SU-DHL-6 (cell line): ENCODE results near the gene TMOD1.

Experiments
- H2AFZ ChIP-seq: fragments of 200-600 bp; sonication (generic); 2 replicates; pipeline ENCODE4 v1.6.1; 2014; ENCODE audit warnings: low read depth, mild to moderate bottlenecking, moderate library complexity, mixed read lengths, antibody characterized with exemption, low read length; ENCODE audit not compliant: severe bottlenecking
- H3F3A ChIP-seq: fragments of 200-600 bp; shearing (Covaris generic); 2 replicates; pipeline ENCODE4 v1.6.0; 2016; ENCODE audit warnings: antibody characterized with exemption, mild to moderate bottlenecking; ENCODE audit not compliant: insufficient read depth
- H3K27ac ChIP-seq: fragments of 200-600 bp; sonication (generic); 2 replicates; pipeline ENCODE4 v1.5.1; 2016; ENCODE audit warnings: low read depth, mild to moderate bottlenecking, low read length, moderate library complexity, mixed read lengths
- H3K27me3 ChIP-seq: fragments of 200-600 bp; sonication (generic), shearing (Covaris generic); 2 replicates; pipeline ENCODE4 v1.6.0; 2014; ENCODE audit warnings: mild to moderate bottlenecking, low read length
- H3K36me3 ChIP-seq: fragments of 200-600 bp; sonication (generic); 2 replicates; pipeline ENCODE4 v1.6.1; 2014; ENCODE audit warnings: mild to moderate bottlenecking, low read length, mixed read lengths
- H3K4me2 ChIP-seq: fragments of 300-600, 200-600 bp; shearing (Covaris generic), sonication (generic); 2 replicates; pipeline ENCODE4 v1.6.0; 2014; ENCODE audit warnings: low read length, low read depth, mild to moderate bottlenecking; ENCODE audit not compliant: poor library complexity, severe bottlenecking
- H3K4me3 ChIP-seq: fragments of 200-600 bp; sonication (generic); 2 replicates; pipeline ENCODE4 v1.5.1; 2014; ENCODE audit warnings: antibody characterized with exemption, low read length, mild to moderate bottlenecking, mixed read lengths; ENCODE audit not compliant: insufficient read depth, poor library complexity, severe bottlenecking
- H3K79me2 ChIP-seq: fragments of 200-600 bp; sonication (generic); 2 replicates; pipeline ENCODE4 v1.6.1; 2014; ENCODE audit warnings: mild to moderate bottlenecking, low read length, moderate library complexity; ENCODE audit not compliant: insufficient read depth
- H3K9ac ChIP-seq: fragments of 200-600 bp; sonication (generic); 2 replicates; pipeline ENCODE4 v1.7.0; 2014; ENCODE audit warnings: mild to moderate bottlenecking, low read length
- H3K9me2 ChIP-seq: fragments of 200-600 bp; sonication (generic); replicated peaks from 2 replicates; pipeline ENCODE4 v1.6.1; 2014; ENCODE audit warnings: low read length; ENCODE audit not compliant: insufficient read depth
- H3K9me3 ChIP-seq: fragments of 200-600 bp; sonication (generic); 2 replicates; pipeline ENCODE4 v1.6.1; 2014; ENCODE audit warnings: low read length, mixed read lengths; ENCODE audit not compliant: insufficient read depth
- H4K20me1 ChIP-seq: fragments of 200-600 bp; sonication (generic); 2 replicates; pipeline ENCODE4 v1.6.1; 2014; ENCODE audit warnings: low read depth, mild to moderate bottlenecking, antibody characterized with exemption, low read length, moderate library complexity, mixed read lengths
- CTCF ChIP-seq: fragments of 200-600 bp; sonication (generic); IDR thresholded peaks from one replicate; pipeline ENCODE4 v1.5.1; 2017; ENCODE audit warnings: antibody characterized with exemption, mild to moderate bottlenecking, low read length, moderate library complexity; ENCODE audit not compliant: insufficient read depth, poor library complexity, severe bottlenecking
- EZH2phosphoT487 ChIP-seq: fragments of 200-600 bp; sonication (generic), shearing (Covaris generic); conservative IDR thresholded peaks from 2 replicates; pipeline ENCODE4 v1.6.1; 2018; ENCODE audit warnings: mild to moderate bottlenecking, antibody characterized with exemption, low read length, moderate library complexity, mixed read lengths

TMOD1 gene

GRCh38 chr9:97562542-97562941 lies 61.1 kb downstream of the TMOD1 start:
- H3K36me3 ChIP-seq = no peaks in the 10 kb centered on the region
- H2AFZ ChIP-seq = no peak overlapping the region
- no peaks in the 10 kb centered on the region for H3K9me2 ChIP-seq

GRCh38 chr9:97563458-97564135 lies 62.1 kb downstream of the TMOD1 start:
- Histone ChIP-seq H3K4me3 (no peak overlapping the region), H3K27me3 (no peaks in the 10 kb centered on the region), H3K9ac (no peak overlapping the region), H2AFZ (no peak overlapping the region), H3F3A (no peaks in the 10 kb centered on the region), H3K4me2 (no peak overlapping the region), H3K9me2 (no peaks in the 10 kb centered on the region), H4K20me1 (no peaks in the 10 kb centered on the region), H3K36me3 (no peaks in the 10 kb centered on the region), H3K79me2 (no peaks in the 10 kb centered on the region), H3K9me3 (no peaks in the 10 kb centered on the region), H3K27ac (no peak overlapping the region)
- no peak for TF ChIP-seq EZH2phosphoT487
- TF ChIP-seq CTCF = no peak

More at GRCh38 chr9:97562542-97562941, 61.1 kb downstream of the TMOD1 start:
- Histone ChIP-seq H3K27ac (no peak overlapping the region), H4K20me1 (no peaks in the 10 kb centered on the region), H3K4me3 (no peak overlapping the region), H3K9ac (no peak overlapping the region), H3F3A (no peaks in the 10 kb centered on the region), H3K27me3 (no peaks in the 10 kb centered on the region), H3K9me3 (no peaks in the 10 kb centered on the region), H3K79me2 (no peaks in the 10 kb centered on the region), H3K4me2 (no peak overlapping the region)
- TF ChIP-seq CTCF (no peak), EZH2phosphoT487 (no peak)

- no peak for TF ChIP-seq CTCF
- no peak for TF ChIP-seq EZH2phosphoT487
- Histone ChIP-seq H3F3A (no peaks in the 10 kb centered on the region), H3K9me2 (no peaks in the 10 kb centered on the region), H3K9me3 (no peaks in the 10 kb centered on the region), H3K36me3 (no peaks in the 10 kb centered on the region), H3K27me3 (no peaks in the 10 kb centered on the region), H3K4me2 (no peak overlapping the region), H3K27ac (no peak overlapping the region), H3K4me3 (no peak overlapping the region), H2AFZ (no peak overlapping the region), H3K79me2 (no peaks in the 10 kb centered on the region), H4K20me1 (no peaks in the 10 kb centered on the region), H3K9ac (no peak overlapping the region)
Measured at GRCh38 chr9:97564291-97565175, 63.1 kb downstream of the TMOD1 start.
